Type B pancreatic cell (in vitro differentiated cells): ENCODE measurements around the gene FRY. TPM values are rescaled to one million over a fixed set of nuclear protein-coding genes. Genes with fewer than 3 reads are reported as not detected.
A peak's percentile ranks its signal among the peaks of the same experiment; 100 is the strongest.

ENCODE experiments used
- DNase-seq: peaks from one replicate; pipeline ENCODE4 v3.0.0; 2021; ENCODE audit warnings: mixed read lengths; ENCODE audit not compliant: unreplicated experiment; ENCODE audit errors: extremely low spot score
- H3K27ac Mint-ChIP-seq: 2 replicates; pipeline ENCODE4 v1.8.0; 2021; ENCODE audit warnings: mild to moderate bottlenecking, mixed read lengths
- H3K27me3 Mint-ChIP-seq: 2 replicates; pipeline ENCODE4 v1.8.0; 2021; ENCODE audit warnings: mixed read lengths
- H3K36me3 Mint-ChIP-seq: 2 replicates; pipeline ENCODE4 v1.8.0; 2021; ENCODE audit warnings: mixed read lengths
- H3K4me1 Mint-ChIP-seq: one replicate; pipeline ENCODE4 v1.8.0; 2021; ENCODE audit warnings: mixed read lengths; ENCODE audit not compliant: unreplicated experiment
- H3K4me3 Mint-ChIP-seq: 2 replicates; pipeline ENCODE4 v1.8.0; 2021; ENCODE audit warnings: mild to moderate bottlenecking, mixed read lengths
- H3K9me3 Mint-ChIP-seq: 2 replicates; pipeline ENCODE4 v1.8.0; 2021; ENCODE audit warnings: mixed read lengths
- total RNA-seq: library from RNA; stranded (reverse); gene quantifications from 2 replicates; pipeline ENCODE4 v1.2.1, GENCODE V29; 2021; ENCODE audit warnings: low replicate concordance
- TF ChIP-seq, protein P1 (sequence below): fragments of 200-600 bp; sonication (generic); conservative IDR thresholded peaks from 2 replicates; pipeline ENCODE4 v1.5.0; 2021; ENCODE audit warnings: antibody characterized with exemption, mild to moderate bottlenecking

FRY gene
- total RNA-seq, 1 donor from 2014 or later, result 13.4 TPM

GRCh38 chr13:32024750-32025149 is 6.8 kb upstream of the FRY start:
- no peak overlapping the region for H3K27ac Mint-ChIP-seq
- no peaks in the 10 kb centered on the region for H3K9me3 Mint-ChIP-seq
- peaks cover 8% of the 10 kb centered on the region for H3K4me1 Mint-ChIP-seq
- TF ChIP-seq, protein P1, sequence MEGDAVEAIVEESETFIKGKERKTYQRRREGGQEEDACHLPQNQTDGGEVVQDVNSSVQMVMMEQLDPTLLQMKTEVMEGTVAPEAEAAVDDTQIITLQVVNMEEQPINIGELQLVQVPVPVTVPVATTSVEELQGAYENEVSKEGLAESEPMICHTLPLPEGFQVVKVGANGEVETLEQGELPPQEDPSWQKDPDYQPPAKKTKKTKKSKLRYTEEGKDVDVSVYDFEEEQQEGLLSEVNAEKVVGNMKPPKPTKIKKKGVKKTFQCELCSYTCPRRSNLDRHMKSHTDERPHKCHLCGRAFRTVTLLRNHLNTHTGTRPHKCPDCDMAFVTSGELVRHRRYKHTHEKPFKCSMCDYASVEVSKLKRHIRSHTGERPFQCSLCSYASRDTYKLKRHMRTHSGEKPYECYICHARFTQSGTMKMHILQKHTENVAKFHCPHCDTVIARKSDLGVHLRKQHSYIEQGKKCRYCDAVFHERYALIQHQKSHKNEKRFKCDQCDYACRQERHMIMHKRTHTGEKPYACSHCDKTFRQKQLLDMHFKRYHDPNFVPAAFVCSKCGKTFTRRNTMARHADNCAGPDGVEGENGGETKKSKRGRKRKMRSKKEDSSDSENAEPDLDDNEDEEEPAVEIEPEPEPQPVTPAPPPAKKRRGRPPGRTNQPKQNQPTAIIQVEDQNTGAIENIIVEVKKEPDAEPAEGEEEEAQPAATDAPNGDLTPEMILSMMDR, result no peak
- H3K36me3 Mint-ChIP-seq, result no peaks in the 10 kb centered on the region
- H3K27me3 Mint-ChIP-seq, result no peaks in the 10 kb centered on the region
- no peak for DNase-seq
- no peak overlapping the region for H3K4me3 Mint-ChIP-seq

- peaks cover 14% of the 10 kb centered on the region for H3K4me1 Mint-ChIP-seq
- TF ChIP-seq, protein P1, result no peak
- no peak for DNase-seq
- no peak overlapping the region for H3K4me3 Mint-ChIP-seq
- H3K36me3 Mint-ChIP-seq, result no peaks in the 10 kb centered on the region
- peaks cover 3% of the 10 kb centered on the region for H3K27me3 Mint-ChIP-seq
- no peaks in the 10 kb centered on the region for H3K9me3 Mint-ChIP-seq
- H3K27ac Mint-ChIP-seq, result no peak overlapping the region
Observed at GRCh38 chr13:32025730-32026129, 5.8 kb upstream of the FRY start.

DNA sequence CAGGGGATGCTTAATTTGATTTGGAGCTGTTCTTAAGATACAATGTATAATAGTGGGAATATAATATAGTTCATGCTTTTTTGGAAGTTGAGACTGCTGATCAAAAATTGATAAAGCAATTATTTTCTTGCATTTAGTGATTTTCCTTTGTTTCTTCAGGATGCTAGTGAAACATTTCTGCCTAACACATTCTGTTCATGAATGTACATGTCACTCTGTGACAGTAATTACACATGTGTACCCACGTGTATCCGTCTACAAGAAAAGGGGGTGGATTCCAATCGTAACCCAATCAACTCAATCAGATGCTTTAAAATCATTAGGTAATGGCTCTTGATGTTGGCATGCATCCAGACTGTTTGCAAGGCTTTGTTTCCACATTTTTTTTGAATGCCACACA is 5.0 kb upstream of the FRY start:
- DNase-seq, result no peak
- no peaks in the 10 kb centered on the region for H3K36me3 Mint-ChIP-seq
- H3K27me3 Mint-ChIP-seq, result peaks cover 5% of the 10 kb centered on the region
- H3K4me1 Mint-ChIP-seq, result peaks cover 18% of the 10 kb centered on the region
- H3K27ac Mint-ChIP-seq, result no peak overlapping the region
- TF ChIP-seq, protein P1, result no peak
- H3K9me3 Mint-ChIP-seq, result no peaks in the 10 kb centered on the region
- H3K4me3 Mint-ChIP-seq, result no peak overlapping the region

GRCh38 chr13:32028711-32029110 is 2.9 kb upstream of the FRY start:
- peaks cover 7% of the 10 kb centered on the region for H3K27me3 Mint-ChIP-seq
- H3K4me1 Mint-ChIP-seq, result peaks cover 15% of the 10 kb centered on the region
- H3K36me3 Mint-ChIP-seq, result no peaks in the 10 kb centered on the region
- DNase-seq, result no peak
- no peak overlapping the region for H3K4me3 Mint-ChIP-seq
- H3K9me3 Mint-ChIP-seq, result no peaks in the 10 kb centered on the region
- TF ChIP-seq, protein P1, result no peak
- no peak overlapping the region for H3K27ac Mint-ChIP-seq

DNA sequence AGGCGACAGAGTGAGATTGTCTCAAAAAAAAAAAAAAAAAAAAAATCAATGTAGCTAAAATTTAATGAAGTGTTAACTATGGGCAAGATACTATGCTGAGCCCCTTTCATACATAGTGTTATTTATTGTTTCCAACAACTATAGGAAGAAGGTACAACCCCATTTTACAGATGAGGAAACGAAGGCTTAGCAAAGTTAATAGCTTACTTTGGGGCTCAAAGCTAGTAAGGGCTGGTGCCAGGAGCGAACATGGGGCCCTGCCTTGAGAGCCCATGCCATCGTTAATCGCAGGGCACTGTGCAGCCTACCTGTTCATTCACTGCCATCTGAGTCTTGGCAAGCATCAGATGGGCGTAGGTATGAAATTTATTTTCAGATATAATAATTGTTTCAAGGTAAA is 1.9 kb upstream of the FRY start:
- no peak for DNase-seq
- H3K27ac Mint-ChIP-seq, result no peak overlapping the region
- H3K9me3 Mint-ChIP-seq, result no peaks in the 10 kb centered on the region
- H3K4me1 Mint-ChIP-seq, result peaks cover 15% of the 10 kb centered on the region
- H3K4me3 Mint-ChIP-seq, result no peak overlapping the region
- TF ChIP-seq, protein P1, result no peak
- peaks cover 7% of the 10 kb centered on the region for H3K27me3 Mint-ChIP-seq
- H3K36me3 Mint-ChIP-seq, result no peaks in the 10 kb centered on the region

GRCh38 chr13:32031815-32032370 is 319 bp downstream of the FRY start:
- TF ChIP-seq, protein P1, result no peak
- Mint-ChIP-seq H3K4me3 (peak overlapping the region; percentile 92), H3K9me3 (no peaks in the 10 kb centered on the region), H3K4me1 (peaks cover 30% of the 10 kb centered on the region), H3K27me3 (peaks cover 7% of the 10 kb centered on the region), H3K36me3 (no peaks in the 10 kb centered on the region), H3K27ac (peak overlapping the region; percentile 80)
- DNase-seq, result no peak
